HG02678 (cell line): Measurements from ENCODE around the gene PTK7.
"Not testable (repeated sequence)": the region's sequence is repeated elsewhere in the genome, so short reads cannot be mapped to it uniquely, and the experiment has no call there.

Experiments
- ATAC-seq: cut with Tn5 transposase; IDR thresholded peaks from one replicate; pipeline ENCODE4 v1.9.1; 2021; ENCODE audit warnings: mild to moderate bottlenecking, moderate library complexity; ENCODE audit not compliant: unreplicated experiment

PTK7 gene

DNA sequence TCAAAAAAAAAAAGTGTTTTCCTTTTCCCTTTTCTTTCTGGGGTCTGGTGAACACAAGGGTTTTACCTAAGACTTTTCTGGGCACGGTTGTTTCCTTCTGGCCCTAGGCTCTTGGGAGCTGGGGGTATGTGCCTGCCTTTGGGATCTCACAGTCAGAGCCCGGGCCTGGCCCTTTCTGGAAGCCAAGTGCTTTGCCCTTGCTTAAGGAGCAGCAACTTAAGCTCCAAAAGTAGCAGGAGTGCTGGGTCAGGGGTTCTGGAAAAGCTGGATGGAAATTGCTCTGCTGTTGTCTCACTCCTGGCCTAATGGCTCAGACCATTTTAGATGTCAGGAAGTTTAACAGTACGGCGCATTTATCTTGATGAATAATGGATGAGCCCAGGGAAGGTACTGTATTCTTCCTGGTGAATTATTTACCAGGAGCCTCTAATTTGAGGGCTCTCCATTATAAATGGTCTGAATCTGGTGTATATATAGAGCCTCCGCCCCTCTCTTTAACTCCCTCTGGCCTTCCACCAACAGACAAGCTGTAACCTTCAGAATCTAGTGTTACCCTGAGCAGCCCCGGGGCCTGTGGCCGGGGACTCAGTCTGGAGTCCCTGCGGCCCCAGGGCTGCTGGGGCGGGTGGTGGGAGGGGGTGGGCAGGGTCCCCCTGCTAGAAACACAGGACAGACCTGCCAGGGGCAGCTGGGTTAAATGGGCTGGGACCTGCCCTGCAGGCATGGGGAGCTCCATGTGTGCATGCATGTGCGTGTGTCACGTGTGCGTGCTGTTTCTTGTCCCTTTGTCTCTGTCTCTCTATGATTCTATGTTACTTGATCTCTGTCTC is 37.5 kb downstream of the PTK7 start:
- no peak for ATAC-seq

DNA sequence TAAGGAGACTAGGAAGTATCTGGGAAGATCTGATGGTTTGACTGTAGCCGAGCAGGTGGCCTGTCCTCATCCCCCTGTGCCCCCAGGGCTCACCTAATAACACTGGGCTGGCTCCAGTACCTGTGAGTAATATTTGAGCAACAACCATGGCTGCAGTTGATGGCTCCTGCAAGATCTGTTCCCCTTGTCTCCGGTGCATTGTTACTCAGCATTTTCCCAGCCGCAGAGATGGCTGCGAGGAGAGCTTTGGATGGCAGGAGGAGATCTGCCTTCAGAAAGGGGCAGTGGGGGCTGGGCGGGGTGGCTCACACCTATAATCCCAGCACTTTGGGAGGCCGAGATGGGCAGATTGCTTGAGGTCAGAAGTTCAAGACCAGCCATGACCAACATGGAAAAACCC is 39.3 kb downstream of the PTK7 start:
- no peak for ATAC-seq

DNA sequence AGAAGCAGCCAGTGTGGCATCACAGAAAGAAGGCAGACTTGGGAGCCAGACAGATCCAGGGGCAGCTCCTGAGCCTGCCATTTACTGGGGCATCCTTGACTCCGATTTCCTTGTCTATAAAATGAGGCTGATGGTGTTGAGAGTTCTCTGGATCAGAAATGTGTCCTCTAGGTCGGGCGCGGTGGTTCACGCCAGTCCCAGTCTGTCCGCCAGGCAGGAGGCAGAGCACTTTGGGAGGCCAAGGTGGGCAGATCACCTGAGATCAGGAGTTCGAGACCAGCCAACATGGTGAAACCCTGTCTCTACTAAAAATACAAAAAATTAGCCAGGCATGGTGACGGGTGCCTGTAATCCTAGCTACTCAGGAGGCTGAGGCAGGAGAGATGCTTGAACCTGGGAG is 41.4 kb downstream of the PTK7 start:
- ATAC-seq = not testable (repeated sequence)

DNA sequence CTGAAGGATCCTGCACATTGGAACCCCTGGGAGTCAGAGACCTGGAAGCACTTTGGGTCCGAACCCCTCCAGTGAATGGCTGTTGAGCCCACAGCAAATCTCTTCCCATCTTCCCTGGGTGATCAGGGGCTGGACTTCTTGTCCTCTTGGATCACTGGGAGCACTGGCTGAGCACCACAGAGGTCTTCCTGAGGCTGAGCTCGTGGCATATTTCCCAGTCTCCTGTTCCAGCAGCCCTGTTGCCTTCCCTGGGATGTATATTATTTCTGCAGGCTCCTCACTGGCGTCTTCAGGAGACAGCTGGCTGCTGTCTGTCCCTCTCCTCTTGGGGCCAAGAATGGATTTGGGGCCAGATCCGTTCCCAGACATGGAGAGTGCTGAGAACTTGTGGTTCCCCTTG is 43.4 kb downstream of the PTK7 start:
- no peak for ATAC-seq

DNA sequence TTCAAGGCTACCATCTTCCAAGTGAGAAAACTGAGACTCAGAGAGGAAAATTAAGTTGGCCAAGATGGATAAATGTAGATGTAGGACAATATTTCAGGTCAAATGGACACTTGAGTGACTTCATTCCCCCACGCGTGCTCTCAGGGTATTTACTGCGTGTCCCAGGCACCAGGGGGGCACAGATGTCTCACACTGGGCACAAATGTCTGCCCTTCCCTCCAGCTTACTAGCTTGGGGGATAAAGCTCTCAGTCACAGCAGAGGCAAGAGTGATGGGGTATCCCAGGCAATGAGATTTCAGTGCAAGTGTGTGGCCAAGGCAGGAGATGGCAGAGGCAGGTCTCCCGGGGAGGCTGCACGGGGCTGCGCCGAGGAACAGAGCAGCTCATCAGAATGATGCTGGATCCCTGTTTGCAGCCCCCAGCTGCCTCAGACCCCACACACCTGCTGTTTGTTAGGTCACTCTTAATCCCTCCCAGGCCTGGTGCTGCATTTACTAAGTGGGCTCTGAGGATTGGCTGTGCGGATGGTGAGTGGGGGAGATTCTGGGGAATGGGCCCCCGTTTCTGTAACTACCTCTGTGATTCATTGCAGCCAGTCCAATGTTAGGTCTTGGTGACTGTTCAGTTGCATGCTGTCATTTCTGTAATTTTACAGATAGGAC is 44.1 kb downstream of the PTK7 start:
- ATAC-seq = no peak

DNA sequence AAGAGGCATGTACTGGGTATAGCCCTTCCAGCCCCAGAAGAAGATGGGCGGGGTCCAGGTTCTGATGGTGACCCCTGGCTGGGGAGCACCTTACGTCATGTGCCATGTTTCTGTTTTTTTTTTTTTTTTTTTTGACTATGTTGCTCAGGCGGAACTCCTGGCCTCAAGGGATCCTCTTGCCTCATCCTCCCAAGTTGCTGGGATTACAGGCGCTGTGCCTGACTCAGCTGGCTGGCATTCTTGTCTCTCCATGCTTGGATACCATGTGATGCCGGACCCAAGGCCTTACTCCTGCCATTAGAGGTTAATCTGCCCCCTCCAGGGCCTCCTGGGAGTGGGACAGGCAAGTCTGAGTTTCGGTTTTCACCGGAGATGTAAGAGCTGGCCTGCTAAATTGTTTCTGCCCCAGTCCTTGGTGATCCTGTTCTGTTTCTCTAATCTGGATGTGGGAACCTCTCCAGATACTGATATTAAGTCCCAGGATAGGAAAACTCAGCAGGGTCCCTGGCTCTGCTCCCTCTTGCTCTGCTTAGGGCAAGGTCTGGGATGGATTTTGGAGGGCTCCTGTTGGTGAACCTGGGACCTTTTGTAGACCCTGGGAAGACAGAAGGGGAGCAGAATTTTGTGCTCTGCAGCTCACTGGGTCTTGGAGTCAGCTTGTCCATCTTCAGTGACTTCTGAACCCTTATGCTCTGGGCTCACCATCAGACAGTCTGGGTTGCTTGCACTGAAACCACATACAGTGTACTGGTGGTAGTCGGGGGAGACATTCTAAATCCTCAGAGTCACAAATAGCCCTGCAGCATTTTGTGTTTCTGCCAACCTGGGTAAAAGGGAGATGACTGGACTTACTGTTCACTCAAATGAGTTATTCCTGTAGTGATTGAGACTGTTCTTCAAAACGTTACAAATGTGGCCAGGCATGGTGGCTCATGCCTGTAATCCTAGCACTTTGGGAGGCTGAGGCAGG is 45.1 kb downstream of the PTK7 start:
- no peak for ATAC-seq

DNA sequence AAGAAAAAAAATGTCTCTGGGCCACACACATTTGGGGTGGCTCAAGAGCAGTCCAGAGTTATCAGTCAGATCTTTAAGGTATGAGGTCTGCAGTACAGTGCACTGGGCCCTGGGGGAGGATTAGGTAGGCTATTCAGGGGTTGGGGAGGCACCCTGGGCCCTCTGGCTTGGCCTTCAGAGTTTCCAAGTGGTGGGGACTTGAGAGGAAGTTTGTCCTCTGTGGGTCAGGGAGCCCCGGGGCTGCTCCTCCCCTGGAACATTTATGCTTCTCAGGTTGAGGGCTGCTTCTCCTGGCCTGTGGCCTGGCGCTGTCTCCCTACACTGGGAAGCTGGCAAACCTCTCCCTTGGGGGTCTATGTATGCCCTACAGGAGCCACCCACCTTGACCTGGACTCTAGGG is 46.0 kb downstream of the PTK7 start:
- ATAC-seq = no peak

DNA sequence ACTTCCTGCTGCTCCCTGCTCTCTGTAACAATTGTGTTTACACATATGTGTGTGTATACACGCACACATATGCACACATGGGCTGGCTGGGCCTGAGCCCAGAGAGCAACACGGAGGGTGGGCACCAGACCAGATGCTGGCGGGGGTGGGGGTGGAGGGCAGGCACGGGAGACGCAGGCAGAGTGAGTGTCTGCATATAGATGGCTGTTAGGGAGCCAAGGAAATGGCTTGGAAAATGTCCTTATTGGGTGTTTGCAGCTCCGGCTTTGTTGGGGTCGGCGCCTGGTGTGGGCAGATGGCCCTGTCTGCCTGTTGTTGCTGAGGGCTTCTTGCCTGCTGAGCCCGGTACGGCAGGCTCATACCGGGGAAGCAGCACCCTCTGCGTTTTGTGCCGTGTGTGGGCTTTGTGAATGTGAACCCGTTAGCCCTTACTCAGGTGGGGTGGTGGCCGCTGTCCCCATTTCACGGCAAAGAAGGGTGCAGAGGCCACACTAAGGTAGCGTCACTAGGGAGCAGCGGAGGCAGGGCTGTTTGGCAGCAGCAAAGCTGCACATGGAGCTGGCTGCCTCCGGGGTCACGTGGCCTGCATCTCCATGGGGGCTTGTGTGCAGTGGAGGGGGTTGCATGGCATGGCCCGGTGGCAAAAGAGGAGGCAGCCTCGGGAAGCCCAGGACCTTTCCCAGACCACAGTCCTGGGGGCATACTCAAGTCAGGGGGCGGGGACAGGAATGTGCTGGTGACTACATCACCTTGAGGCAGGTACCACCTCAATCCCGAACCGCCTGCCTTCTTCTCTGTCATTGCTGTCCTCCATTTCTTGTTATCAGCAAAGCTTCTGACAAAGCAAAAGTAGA is 47.6 kb downstream of the PTK7 start:
- no peak for ATAC-seq

DNA sequence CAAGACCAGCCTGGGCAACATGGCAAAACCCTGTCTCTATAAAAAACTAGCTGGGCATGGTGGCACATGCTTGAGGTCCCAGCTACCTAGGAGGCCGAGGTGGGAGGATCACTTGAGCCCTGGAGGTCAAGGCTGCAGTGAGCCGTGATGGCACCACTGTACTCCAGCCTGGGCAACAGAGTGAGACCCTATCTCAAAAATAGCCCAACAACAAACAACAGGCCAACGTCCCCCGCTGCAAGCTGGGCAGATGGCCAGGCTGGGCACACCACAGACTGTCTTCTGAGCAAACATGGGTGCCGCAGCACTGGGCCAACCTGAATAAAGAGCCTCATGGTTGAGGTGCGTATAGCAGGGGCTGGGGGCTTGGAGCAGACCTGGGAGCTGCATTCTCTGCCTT is 48.4 kb downstream of the PTK7 start:
- ATAC-seq = no peak

DNA sequence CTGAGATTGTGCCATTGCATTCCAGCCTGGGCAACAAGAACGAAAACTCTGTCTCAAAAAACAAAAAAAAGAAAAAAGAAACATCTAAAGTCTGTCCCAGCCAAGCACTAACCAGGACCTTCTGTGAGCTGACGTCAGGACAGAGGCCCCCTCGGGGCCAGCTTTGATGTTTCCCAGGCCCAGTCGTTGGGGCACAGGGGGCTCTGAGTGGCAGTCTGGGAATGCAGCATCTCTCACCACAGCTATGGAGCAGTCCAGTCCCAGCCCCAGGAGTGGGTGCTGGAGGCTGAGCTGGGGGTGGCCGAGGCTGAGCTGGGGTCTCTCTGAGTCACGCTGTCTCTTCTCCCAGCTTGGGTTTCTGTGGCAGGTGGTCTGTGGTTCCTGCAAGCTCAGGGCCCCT is 49.0 kb downstream of the PTK7 start:
- no peak for ATAC-seq

DNA sequence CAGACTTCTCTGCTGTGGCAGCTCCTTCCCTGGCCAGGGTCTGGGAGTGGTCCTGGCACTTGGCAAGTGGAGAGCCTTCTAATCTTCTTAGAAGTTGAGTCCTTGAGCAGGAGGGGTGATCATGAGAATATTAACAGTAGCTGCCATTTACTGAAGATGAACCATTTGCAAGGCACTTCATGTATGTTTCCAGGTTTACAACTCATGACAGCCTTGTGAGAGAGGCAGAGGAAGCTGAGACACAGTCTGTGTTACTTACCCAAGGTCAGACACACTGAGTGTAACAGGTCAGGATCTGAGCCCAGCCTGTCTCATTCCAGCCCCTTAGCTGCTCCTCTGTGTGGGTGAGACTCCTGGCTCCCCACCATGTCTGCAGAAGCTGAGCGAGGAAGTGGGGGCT is 49.4 kb downstream of the PTK7 start:
- no peak for ATAC-seq

DNA sequence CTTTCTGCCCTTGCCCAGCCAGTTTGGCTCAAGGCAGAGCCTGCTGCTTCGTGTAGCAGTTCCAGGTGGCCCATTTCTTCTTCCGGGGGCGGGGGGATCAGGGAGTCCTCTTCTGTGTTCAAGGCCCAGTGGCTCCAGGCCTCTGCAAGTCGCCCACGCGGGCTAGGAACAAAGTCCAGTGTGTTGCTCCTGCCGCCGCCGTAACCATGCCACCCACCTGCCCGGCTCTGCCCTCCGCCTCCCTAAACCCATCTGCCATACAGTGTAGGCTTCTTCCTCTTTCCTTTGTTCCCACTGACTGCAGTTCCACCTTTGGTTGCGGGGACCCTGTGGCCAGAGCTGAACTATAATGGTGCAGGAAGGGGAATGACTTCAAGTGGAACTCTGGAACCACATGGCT is 51.1 kb downstream of the PTK7 start:
- no peak for ATAC-seq

DNA sequence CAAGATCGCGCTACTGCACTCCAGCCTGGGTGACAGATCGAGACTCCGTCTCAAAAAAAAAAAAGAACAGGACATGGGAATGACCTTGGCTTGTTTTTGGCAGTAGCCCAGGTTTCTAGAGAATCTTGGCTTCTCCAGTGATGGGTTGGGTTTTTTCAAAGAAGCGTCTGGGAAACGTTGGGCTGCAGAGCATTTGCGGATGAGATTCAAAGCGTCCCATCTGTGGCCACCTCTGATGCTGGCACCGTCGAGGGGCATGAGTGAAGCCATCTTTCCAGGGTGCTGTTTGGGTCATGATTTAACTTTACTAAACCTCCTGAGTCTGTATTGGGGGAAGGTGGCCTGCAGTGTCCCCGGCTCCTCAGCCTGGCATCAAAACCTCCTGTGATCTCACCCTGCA is 51.8 kb downstream of the PTK7 start:
- ATAC-seq = no peak

DNA sequence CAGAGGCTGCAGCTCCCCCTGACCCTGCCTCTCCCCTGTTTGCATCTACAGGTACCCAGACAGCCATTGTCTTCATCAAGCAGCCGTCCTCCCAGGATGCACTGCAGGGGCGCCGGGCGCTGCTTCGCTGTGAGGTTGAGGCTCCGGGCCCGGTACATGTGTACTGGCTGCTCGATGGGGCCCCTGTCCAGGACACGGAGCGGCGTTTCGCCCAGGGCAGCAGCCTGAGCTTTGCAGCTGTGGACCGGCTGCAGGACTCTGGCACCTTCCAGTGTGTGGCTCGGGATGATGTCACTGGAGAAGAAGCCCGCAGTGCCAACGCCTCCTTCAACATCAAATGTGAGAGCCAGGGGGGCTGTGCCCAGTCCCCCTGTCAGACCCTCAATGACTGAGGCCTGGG is 52.8 kb downstream of the PTK7 start:
- ATAC-seq = no peak

DNA sequence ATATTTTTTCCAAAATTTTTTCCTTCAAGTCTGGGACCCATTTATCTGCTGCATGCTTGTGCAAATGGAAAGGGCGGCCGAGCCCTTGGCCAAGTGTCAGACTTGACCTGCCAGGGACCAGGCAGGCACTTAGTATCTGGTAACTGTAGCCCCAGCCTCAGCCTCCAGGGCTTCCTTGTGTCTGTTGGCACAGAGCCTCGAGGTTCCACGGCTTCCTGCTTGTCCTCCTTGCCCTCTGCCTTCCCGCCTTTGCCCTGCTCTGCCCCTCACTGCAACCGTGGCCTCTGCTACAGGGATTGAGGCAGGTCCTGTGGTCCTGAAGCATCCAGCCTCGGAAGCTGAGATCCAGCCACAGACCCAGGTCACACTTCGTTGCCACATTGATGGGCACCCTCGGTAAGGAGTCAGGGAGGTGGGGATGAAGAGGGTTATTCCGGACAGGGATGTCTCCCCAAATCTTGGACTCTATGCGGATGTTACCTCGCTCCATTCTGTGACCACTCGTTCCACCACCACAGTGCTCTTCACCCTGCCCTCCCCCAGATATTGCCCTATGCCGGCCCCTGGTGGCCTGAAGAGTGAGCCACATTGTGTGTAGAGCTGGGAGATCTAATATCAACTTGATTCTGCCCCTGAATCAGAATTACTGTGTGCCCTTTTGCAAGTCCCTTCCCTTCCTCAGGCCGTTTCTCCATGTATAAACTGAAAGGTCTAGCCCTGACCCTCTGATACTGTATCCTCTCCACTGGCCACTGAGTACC is 53.5 kb downstream of the PTK7 start:
- ATAC-seq = no peak

DNA sequence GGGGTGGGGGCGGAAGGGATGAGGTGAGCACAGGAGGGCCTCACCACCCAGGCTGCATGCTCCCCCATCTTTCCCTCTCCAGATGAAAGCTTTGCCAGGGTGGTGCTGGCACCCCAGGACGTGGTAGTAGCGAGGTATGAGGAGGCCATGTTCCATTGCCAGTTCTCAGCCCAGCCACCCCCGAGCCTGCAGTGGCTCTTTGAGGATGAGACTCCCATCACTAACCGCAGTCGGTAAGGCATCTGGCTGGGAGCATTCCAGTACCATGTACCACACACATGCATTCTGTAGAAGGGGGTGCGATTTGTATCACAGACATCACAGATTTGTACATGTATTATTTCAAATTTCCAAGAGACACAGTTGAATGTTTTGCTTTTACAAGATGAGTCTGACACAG is 54.3 kb downstream of the PTK7 start:
- no peak for ATAC-seq

DNA sequence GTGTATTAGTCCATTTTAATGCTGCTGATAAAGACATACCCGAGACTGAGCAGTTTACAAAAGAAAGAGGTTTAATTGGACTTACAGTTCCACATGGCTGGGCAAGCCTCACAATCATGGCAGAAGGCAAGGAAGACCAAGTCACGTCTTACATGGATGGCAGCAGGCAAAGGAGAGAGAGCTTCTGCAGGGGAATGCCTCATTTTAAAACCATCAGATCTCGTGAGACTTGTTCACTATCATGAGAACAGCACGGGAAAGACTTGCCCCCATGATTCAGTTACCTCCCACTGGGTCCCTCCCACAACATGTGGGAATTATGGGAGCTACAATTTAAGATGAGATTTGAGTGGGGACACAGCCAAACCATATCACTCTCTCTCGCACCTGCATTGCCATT is 55.3 kb downstream of the PTK7 start:
- ATAC-seq = not testable (repeated sequence)

DNA sequence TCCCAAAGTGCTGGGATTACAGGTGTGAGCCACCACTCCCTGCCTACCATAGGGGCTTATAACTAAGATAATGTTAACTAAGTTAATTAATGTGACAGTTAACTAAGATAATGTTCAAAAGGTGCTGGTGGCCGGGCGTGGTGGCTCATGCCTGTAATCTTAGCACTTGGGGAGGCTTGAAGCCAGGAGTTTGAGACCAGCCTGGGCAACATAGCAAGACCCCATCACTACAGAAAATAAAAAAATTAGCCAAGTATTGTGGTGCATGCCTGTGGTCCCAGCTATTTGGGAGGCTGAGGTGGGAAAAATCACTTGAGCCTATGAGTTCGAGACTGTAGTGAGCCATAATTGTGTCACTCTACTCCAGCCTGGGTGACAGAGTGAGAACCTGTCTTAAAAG is 62.2 kb downstream of the PTK7 start:
- no peak for ATAC-seq

DNA sequence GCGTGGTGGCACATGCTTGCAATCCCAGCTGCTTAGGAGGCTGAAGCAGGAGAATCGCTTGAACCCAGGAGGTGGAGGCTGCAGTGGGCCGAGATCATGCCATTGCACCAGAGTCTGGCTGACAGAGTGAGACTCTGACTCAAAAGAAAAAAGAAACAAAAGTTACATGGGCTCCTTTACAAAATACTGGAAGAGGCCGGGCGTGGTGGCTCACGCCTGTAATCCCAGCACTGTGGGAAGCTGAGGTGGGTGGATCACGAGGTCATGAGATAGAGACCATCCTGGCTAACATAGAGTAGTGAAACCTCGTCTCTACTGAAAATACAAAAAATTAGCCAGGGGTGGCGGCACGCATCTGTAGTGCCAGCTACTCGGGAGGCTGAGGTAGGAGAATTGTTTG is 63.9 kb downstream of the PTK7 start:
- ATAC-seq = not testable (repeated sequence)

DNA sequence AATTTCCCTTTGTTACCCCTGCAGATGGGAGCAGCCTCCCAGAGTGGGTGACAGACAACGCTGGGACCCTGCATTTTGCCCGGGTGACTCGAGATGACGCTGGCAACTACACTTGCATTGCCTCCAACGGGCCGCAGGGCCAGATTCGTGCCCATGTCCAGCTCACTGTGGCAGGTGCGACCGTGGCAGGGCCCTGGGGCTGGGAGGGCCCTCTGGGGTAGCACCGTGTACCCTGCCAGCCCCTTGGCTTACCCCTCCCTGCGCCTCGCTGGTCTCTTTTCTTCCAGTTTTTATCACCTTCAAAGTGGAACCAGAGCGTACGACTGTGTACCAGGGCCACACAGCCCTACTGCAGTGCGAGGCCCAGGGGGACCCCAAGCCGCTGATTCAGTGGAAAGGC is 65.5 kb downstream of the PTK7 start:
- no peak for ATAC-seq
